Dermis blood vessel endothelial cell (primary cell): ENCODE data around the gene PLPP6. TPM values are rescaled to one million over a fixed set of nuclear protein-coding genes. Genes with fewer than 3 reads are reported as not detected.

ENCODE experiments used
- DNase-seq: peaks from one replicate; pipeline ENCODE4 v3.0.0; 2010
- total RNA-seq: library from RNA; depleted of rRNA; stranded (reverse); fragments of >200 nt; gene quantifications from 2 replicates; pipeline ENCODE4 v1.2.3, GENCODE V29; 2014

The PLPP6 gene
- total RNA-seq, 1 donor from 2014 or later = 6.1 TPM

DNA sequence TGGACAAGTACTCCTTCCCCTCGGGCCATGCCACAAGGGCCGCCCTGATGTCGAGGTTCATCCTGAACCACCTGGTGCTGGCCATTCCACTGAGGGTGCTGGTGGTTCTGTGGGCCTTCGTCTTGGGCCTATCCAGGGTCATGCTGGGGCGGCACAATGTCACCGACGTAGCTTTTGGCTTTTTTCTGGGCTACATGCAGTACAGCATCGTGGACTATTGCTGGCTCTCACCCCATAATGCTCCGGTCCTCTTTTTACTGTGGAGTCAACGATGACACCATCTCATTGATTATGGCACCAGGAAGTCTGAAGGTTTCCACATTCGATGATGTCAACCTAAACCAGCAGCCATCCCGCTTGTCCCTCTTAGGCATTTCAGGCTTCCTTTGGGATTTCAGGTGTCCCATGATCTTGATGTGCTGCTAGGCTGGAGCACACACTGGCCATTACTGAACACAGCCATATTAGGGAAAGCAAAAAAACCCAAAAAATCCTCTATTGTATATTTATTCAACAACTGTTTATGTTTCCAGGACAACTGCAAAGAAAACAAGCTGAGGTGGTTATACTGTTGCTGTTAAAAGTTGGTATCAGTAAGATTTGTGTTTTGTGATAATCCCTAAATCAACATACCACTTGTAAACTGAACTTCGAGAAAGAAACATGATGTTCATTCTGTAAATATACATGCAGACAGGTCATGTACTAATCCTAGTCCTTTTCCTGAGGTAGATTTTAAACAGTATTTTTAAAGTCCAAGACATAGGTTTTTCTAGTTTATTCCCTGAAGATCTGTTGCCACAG is 1.1 kb downstream of the PLPP6 start:
- DNase-seq = peak; percentile 33

DNA sequence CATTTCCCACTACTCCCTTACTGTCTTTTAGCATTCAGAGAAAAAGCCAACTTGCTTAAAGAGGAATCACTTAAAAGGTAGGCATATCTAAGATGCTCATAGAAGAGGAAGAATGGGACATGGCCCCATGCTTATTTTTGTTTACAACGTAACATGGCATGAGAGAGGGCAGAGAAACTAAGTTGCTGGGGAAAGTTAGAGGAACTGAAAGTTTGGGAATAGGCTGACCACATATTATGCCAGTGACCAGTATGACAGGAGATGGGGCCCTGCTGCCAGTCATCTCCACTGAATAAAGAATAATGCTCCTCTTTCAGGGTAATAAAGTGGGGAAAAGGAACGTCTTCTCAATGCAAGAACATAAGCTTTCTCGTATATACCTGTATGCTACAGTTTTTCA is 1.9 kb downstream of the PLPP6 start:
- DNase-seq = no peak

DNA sequence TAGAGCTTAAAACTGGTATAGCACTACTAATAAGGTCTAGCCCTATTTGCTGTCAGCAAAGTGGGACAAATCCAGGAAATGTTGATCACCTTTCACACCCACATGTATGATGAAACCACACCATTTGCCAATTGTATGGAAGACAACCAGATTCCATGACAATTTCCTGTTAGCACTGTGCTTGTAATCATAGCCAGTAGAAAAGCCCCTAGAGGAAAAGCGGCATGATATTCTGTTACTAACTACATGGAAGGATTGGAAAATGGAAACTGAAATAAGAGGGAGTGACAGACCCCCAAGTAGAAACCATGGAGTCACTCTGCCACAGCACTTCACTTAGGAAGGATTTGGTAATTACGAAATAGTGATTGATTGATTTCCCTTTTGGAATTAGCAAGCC is 3.3 kb downstream of the PLPP6 start:
- peak; percentile 94 for DNase-seq

DNA sequence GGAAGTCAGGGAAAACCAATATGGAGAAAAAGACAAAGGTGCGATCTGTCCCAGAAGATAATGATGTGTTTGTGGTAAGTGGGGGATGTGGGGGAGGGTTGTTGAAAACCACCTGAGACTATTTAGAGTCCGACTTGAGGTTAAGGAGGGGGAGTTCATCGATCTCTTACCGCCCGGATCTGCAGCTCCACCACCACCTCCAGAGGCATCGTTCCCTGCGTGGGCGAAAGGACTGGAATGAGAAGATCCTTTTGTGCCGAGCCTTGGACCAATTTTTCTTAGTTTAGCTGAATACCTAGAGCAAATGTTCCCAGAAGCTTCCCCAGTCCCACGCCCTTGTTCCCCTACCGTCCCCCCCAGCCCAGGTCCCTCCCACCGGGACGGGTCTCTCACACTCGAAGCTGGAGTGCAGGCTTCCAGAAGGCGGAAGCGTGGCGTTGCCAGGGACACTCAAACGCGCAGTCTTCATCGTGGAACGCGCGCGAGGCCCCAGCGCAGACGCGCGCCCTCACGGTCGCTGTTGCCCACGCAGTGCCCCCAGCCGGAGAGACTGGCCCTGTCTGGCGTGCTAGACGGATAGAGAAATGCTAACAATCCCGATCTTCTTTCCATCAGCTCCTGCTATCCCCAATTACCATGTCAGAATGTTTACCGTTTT is 4.1 kb downstream of the PLPP6 start, which contains the start of gene SPATA6L:
Gene SPATA6L (minus strand): TSS at position 439 of the 658 bp plus-strand sequence. CDS start 230 bp downstream, at position 209.
- DNase-seq = peak; percentile 84

DNA sequence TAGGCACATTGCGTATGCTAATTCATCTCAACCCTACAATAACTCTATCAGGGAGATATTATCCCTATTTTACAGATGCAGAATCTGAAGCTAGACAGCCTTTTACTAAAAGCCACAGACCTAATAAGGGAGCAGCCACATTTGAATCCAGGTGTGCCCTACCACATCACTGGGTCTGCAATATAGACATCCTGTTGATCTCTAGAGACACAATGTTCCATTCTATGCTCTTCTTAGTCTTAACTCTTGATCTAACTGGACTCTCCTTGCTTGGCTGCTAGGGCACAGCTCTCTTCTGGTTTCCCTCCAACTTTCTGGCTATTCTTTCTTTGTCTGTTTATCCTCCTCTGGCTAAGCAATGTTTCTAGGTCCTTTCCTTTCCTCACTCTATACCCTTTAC is 5.6 kb downstream of the PLPP6 start:
- DNase-seq = no peak

DNA sequence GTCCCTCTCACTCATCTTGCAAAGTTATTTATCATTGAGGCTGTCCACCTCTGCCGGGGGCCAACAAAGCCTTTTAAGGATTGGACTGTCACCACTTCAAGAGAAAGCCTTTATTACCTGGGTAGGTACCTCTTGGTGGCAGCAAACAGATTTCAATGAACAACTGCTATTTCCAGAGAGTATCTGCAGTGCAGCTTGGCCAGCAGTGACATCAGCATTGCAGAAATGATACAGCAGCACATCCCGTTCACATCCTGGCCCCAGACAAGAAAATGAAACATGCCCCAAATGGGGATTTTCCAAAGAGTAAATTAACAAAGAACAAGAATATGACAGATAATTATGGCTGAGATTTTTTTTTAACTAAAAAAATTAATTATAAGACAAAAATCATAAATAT is 6.5 kb downstream of the PLPP6 start:
- no peak for DNase-seq

DNA sequence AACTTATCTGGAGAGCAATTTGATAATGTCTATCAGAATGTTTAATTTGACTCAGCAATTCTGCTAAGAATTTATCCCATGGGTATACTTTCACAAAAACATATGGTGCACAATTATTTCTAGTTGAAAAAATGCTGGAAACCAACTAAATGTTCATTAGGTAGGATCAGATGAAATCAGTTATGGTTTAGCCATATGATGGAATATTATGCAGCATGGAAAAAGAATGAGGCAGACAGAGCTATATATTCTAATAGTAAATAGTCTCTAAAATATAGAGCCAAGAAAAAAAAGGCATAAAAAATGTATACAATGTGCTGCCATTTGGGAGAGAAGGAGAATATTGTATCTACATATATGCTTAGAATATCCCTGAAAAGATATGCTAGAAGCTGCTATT is 7.8 kb downstream of the PLPP6 start:
- no peak for DNase-seq

DNA sequence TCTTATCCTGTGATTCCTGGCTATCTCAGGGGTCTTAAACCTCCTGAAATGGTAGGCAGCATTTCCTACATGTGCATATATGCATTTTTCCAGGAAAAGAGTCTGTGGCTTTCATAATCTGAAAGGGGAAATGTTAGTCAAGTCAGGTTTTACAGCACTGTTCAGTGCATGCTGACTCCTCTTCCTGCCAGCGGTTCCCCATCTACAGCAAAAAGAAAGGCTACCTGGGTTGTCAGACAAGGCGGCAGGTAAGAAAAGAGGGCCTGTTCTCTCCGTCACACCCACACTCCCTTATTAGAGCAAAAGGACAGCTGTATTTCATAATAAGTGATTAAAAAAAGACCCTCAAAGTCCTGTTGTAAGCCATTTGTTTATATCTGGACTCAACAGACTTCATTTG is 8.5 kb downstream of the PLPP6 start:
- DNase-seq = no peak

DNA sequence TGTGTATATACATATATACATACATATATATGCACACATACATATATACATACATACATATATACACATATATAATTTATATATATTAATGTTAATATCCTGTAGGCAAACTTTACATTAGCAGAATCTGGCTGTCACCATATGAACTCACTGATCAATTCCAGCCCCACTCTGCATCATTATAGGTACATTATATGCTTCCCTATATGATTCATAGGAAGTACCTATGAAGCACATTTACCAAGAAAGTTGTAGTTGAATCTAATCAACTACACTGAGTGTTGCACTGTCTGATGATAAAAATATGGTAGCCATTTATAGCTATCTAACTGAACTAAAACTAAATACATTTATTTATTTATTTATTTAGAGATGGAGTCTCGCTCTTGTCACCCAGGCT is 9.6 kb downstream of the PLPP6 start:
- DNase-seq = no peak

DNA sequence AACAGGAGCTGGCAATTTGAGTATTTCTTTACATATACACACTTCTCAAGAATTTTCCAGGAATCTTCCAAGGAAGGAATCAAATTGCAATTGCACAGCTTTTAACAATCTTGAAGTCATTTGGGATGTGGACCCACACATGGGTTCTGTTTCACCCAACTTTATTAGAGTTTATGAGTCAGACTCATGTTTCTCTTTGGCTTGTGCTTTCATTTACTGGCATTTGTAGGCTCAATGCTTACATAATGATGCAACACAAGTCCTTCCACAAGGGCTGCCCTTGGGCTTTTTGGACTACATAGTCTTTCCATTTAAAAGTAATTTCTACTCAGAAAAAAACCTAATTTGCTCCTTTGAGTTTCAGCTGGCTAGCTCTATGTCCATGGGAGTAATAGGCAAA is 12.7 kb downstream of the PLPP6 start:
- no peak for DNase-seq

DNA sequence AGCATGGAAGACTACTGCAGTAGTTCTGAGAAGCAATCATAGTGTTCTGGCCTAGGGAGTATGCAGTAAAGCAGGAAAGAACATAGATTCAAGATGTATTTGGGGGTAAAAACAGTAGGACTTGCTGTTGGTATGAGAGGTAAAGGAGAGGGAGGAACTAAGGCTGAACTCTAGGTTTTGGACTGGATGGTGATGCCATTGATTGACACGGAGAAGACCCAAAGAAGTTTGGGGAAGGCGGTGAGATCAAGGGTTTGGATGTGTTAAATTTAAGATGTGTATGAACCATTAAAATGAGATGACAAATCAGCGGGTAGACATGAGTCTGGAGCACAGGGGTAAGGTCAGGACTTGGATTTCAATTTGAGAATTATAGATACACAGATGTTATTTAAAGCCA is 15.3 kb downstream of the PLPP6 start:
- DNase-seq = no peak

DNA sequence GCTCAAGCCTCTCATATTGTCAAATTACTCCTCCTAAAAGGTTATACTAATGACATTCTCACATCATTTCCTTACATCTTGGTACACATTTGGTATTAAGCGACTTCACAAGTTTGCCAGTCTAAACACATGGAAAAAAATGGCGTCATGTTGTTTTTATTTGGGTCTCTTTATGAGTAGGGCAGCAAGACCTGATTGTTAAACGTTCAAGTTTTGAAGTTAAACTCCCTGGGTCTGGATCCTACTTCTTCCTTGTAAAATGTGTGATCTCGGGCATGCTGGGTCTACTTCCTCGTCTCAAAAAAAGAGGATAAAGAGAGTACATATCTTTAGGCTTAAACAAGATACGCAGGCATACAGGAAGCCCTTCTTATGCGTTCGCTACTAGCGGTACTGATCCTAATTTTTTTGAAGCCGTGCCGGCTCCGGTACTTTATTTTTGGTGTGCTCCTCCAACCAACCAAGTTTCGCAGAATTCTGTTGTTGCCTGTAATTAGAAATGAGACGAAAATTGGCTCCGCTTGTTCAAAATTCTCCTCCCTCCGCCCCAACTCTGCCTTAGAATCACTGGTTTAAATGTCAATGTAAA is 16.7 kb downstream of the PLPP6 start:
- peak; percentile 64 for DNase-seq

DNA sequence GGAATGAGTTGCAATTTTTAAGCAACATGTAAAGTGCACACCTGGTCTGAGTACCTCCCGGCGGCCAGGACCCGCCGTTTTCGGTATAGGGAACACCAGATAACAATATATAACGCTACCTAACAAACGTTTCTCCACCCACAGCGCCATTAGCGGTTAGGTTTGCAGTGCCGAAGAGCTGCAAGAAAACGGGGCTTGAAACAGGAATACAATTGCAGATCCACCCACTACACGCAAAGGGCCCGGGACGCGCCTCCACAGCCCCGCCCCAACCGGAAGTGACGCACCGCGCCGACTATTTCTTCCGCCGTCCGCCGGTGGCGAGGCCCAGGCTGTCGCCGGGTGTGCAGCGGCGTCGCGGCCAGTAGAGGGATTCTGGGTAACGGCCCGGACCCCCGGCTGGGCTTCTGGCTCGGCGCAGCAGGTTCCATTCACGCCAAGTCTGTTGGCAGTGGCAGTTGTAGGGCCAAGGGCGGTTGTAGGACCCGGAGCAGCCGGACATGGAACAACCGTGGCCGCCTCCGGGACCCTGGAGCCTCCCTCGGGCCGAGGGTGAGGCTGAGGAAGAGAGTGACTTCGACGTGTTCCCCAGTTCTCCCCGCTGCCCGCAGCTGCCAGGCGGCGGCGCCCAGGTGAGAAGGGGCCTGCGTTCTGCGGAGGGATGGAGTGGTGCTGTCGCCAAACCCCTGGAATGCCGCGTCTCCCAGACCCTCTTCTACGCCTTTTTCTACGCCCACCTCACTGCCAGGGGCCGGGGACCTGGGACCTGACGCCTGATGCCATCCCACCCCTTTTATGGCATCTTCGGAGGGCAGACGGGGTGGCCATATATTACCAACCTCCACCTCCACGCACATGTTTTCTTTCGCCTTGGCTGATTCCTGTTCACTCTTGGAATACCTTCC is 17.4 kb downstream of the PLPP6 start, which contains the start of gene CDC37L1:
Gene CDC37L1 (plus strand): TSS at position 302 of the 905 bp plus-strand sequence. CDS start 199 bp downstream, at position 501.
- DNase-seq = peak; percentile 98

DNA sequence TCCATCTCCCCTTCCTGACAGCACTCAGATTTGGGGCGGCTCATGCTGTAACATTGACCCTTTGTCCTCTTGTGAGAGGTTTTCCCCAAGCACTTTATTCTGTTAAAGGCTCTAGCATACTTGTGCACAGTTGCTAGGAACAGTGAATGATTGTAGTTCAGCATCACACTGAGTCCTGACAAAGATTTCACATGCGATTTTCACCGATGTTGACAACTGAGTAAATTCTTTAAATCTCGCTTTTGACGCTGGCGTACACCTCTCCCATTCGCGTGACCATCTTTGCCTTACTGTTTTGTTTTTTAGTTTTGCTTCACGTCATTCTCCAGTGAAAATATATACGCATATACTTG is 18.1 kb downstream of the PLPP6 start:
- DNase-seq = peak; percentile 36

DNA sequence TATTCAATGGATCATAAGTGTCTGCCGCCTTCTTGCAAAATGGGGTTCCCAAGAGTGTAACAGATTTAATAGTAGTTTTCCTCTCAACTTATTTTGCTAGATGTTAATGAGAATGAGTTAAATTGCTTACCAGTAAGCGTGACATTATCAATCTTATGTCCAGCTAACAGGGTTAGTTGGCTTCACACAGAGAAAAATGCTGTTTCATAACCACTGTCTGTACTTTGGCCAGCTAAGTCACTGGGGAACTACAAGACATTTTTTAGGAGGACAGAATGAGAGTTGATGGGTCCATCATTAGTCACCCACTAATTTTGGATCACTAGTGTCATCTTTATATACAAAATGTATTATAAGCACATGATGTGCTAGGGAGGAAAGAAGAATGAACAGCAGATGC is 18.7 kb downstream of the PLPP6 start:
- no peak for DNase-seq

DNA sequence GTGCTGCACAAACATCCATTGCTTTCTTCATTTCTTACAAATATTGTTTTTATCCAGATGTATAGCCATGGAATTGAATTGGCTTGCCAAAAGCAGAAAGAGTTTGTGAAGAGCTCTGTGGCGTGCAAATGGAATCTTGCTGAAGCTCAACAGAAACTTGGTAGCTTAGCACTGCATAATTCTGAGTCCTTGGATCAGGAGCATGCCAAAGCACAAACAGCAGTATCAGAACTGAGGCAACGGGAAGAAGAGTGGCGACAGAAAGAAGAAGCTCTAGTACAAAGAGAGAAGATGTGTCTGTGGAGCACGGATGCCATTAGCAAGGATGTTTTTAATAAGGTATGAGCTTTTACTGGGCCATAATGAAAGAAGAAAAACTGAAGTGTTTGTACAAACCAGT is 22.7 kb downstream of the PLPP6 start:
- no peak for DNase-seq

DNA sequence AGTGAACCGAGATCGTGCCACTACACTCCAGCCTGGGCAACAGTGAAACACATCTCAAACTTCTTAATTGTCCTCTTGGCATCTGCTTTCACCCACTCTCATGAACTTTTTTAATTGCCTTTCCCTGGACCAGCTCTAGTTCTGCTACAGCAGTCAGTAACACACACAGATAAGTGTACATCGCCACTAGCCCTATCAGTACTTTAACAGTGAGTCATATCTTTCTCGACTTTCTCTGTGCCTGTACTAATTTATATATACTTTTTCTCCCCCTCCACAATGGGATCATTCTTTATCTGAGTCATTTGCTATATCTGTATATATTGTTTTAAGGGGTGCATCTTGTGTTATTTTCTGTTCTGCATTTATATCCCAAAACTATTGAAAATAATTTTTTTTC is 24.0 kb downstream of the PLPP6 start:
- DNase-seq = no peak

DNA sequence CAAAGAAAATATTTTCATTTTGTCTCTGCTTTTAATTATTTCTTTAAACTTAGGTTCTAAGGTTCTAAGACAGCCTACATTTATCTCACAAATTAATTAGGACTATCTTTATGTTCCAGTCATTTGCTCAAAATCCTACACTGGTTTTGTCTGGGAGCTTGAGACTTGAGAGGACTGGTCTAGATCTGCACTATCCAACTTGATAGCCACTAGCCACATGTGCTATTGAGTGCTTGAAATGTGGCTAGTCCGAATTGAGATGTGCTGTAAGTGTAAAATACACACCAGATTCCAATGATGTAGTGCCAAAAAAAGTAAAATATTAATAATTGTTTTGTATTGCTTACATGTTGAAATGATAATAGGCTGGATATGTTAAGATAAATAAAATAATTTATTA is 24.5 kb downstream of the PLPP6 start:
- DNase-seq = no peak

DNA sequence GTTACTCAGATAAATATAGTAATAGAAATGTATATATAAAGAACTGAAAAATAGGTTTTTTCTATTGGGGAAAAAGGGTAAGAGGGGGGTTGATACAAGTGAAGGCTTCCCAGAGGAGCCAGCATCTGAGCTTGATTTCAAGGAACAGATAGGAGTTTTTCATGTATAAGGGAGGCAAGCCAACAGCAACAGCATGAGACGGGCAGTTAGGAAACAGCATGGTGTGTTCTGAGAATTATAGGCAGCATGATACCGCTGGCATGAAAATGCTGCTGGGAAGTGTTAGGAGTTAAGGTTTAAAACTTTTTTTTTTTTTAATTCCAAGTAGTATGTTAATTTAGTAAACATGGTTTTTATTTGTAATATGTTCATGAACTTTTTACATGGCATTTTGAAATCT is 26.9 kb downstream of the PLPP6 start:
- DNase-seq = no peak

DNA sequence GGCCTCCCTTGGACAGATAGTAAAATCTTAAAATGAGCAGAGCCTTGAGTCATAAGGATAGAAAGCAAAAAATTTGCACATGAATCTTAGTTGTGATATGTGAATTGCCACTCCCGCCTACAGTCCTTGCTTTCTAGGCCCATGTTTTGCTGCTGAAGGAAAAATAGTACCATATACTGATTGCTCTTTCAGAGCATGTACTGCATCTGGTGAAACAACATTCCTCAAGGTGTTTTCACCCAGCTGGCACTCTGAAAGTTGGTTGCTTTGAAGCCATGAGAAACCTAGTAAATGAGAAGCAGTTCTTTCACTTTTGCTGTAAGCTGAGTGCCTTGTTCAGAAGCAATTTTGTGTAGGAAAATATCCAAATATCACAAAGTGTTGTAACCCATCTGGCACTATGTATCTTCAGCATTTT is 27.6 kb downstream of the PLPP6 start:
- no peak for DNase-seq

DNA sequence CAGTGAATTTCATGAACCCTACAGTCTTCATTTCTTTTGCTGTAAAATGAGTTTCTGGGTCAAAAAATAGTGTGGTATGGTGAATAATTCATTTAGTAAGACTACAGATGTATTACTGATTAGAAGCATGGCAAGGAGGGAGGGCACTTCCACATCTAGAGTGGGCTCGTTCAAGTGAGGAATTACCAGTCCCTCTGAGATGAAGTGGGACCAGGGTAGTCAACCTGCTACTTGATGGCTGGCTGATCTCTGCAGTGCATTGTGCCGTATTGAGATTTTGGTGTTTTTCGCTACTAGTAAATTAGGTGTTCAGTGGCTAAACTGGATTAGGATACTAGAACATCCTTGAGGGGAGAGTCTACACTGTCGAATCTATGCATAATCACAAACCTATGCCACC is 28.1 kb downstream of the PLPP6 start:
- no peak for DNase-seq

DNA sequence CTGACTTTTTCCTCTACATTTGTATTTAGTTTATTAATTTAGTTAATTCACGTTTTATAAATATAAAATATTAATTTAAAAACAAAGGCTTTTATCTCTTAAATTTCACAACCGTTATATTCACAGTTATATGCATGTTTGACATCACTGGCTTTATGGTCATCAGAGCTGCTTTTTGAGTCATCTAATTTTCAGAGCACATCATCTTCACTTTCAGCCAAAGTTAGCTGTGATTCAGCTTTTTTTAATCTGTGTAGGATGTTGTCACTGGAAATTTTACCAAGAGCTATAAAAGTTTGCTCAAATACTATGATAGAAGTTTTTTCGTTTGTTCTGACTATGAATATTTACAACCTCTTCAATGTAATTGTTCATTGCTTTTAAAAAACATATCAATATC is 29.7 kb downstream of the PLPP6 start:
- DNase-seq = no peak

DNA sequence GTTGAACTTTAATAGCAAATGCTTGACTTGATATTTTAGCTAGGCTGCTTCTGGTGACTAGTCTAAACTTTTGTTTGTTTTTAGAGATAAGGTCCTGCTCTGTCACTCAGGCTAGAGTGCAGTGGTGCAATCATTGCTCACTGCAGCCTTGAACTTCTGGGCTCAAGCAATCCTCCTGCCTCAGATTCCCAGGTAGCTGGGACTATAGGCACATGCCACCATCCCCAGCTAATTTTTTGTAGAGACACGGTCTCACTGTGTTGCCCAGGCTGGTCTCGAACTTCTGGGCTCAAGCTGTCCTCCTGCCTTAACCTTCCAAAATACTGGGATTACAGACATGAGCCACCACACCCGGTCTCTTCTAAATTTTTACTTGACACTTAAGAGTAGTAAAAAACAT is 38.0 kb downstream of the PLPP6 start:
- no peak for DNase-seq
